T-helper 2 cell treated with Interferon-gamma antibody and Interleukin-4, amounts not matched to agents 5 μg/mL and 100 μg/mL, for 36 hours (primary cell): Measurements from ENCODE around the gene B3GALNT1.

Experiments
- DNase-seq: peaks from one replicate; pipeline ENCODE4 v3.0.0; 2021; ENCODE audit warnings: low spot score
- H3K27ac Mint-ChIP-seq: one replicate; pipeline ENCODE4 v1.8.0; 2021; ENCODE audit warnings: mild to moderate bottlenecking, mixed read lengths
- H3K27me3 Mint-ChIP-seq: one replicate; pipeline ENCODE4 v1.8.0; 2021; ENCODE audit warnings: low read depth, mixed read lengths
- H3K36me3 Mint-ChIP-seq: one replicate; pipeline ENCODE4 v1.8.0; 2021; ENCODE audit warnings: low read depth, mixed read lengths
- H3K4me1 Mint-ChIP-seq: one replicate; pipeline ENCODE4 v1.8.0; 2021; ENCODE audit warnings: low read depth, mixed read lengths
- H3K4me3 Mint-ChIP-seq: one replicate; pipeline ENCODE4 v1.8.0; 2022; ENCODE audit warnings: mild to moderate bottlenecking, moderate library complexity, mixed read lengths
- H3K9me3 Mint-ChIP-seq: one replicate; pipeline ENCODE4 v1.8.0; 2021; ENCODE audit warnings: mixed read lengths

Gene B3GALNT1, protein sequence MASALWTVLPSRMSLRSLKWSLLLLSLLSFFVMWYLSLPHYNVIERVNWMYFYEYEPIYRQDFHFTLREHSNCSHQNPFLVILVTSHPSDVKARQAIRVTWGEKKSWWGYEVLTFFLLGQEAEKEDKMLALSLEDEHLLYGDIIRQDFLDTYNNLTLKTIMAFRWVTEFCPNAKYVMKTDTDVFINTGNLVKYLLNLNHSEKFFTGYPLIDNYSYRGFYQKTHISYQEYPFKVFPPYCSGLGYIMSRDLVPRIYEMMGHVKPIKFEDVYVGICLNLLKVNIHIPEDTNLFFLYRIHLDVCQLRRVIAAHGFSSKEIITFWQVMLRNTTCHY

GRCh38 chr3:161104561-161105551 is at the start of gene B3GALNT1:
Gene B3GALNT1, minus strand, starts transcription at chr3:161105349. Its CDS starts 18,595 bp downstream, at chr3:161086754.
- H3K9me3 Mint-ChIP-seq: no peaks in the 10 kb centered on the region
- DNase-seq: no peak
- no peaks in the 10 kb centered on the region for H3K36me3 Mint-ChIP-seq
- no peak within 1 kb of the TSS for H3K27ac Mint-ChIP-seq
- H3K4me1 Mint-ChIP-seq: peaks cover 21% of the 10 kb centered on the region
- H3K27me3 Mint-ChIP-seq: peaks cover 50% of the 10 kb centered on the region
- peak within 1 kb of the TSS; percentile 73 for H3K4me3 Mint-ChIP-seq

DNA sequence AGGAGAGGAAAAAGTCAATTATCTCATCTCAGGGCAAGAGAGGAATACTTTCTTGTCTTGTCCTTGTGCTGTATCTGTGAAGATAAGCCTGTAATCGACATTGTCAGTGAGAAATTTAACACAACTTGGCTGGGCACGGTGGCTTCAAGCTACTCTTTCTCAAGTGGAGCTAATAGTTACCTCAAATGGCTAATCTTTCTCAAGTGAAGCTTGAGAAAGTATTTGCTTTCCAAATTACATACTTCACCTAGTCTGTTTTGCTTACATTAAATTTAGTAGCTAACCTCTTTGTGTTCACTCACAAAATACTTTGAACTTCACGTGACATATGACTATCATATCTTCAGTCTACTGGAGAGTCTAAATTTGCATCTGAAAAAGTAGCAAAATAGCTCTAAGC is 48.3 kb upstream of the B3GALNT1 start:
- Mint-ChIP-seq H3K27ac (no peak overlapping the region), H3K36me3 (no peaks in the 10 kb centered on the region), H3K9me3 (no peaks in the 10 kb centered on the region), H3K4me3 (no peak overlapping the region), H3K4me1 (no peaks in the 10 kb centered on the region), H3K27me3 (peaks cover 15% of the 10 kb centered on the region)
- DNase-seq: no peak

DNA sequence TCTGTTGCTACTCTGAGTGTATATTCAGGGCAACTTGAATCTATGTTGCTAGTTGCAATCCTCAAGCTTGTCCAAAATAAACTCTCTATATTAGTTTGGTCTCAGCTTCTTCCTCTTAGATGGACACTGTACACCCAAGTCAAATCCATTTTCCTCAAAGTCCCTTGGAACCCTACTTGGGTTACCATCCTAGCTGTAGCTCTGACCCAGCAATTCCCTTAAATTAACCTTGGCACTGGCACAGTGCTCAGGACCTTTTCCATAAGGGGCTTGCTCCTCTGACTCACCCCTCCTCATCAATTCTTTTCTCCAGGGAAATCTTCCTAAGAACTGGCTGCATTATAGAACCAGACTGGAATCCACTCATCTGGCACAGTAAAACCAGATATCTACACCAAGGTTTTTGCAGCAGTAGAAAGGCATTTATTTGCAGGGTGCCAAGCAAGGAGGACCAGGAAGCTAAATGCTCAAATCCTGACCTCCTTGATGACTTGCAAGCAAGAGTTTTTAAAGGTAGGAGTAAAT is 44.9 kb upstream of the B3GALNT1 start:
- H3K36me3 Mint-ChIP-seq: no peaks in the 10 kb centered on the region
- H3K4me3 Mint-ChIP-seq: no peak overlapping the region
- H3K27ac Mint-ChIP-seq: no peak overlapping the region
- DNase-seq: no peak
- peaks cover 15% of the 10 kb centered on the region for H3K27me3 Mint-ChIP-seq
- H3K9me3 Mint-ChIP-seq: no peaks in the 10 kb centered on the region
- no peaks in the 10 kb centered on the region for H3K4me1 Mint-ChIP-seq

DNA sequence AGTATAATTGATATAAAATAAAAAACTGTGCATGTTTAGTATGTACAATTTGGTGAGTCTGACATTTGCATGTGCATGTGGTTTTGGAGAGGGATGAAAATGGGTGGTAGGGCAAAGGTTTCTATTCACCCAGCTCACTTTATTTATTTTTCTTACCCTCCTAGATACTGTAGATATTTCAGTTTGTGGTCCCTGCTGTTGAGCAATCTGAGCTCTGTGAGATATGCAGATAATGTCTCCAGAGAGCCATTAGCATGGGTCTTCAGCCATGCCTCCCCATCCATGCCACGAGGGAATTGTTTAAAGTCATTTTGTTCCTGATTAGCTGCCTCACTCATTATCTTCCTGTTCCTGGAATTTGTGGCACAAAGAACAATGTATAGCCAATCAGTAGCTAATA is 44.4 kb upstream of the B3GALNT1 start:
- Mint-ChIP-seq H3K36me3 (no peaks in the 10 kb centered on the region), H3K27me3 (peaks cover 15% of the 10 kb centered on the region), H3K9me3 (no peaks in the 10 kb centered on the region), H3K4me3 (no peak overlapping the region), H3K4me1 (no peaks in the 10 kb centered on the region), H3K27ac (no peak overlapping the region)
- no peak for DNase-seq

DNA sequence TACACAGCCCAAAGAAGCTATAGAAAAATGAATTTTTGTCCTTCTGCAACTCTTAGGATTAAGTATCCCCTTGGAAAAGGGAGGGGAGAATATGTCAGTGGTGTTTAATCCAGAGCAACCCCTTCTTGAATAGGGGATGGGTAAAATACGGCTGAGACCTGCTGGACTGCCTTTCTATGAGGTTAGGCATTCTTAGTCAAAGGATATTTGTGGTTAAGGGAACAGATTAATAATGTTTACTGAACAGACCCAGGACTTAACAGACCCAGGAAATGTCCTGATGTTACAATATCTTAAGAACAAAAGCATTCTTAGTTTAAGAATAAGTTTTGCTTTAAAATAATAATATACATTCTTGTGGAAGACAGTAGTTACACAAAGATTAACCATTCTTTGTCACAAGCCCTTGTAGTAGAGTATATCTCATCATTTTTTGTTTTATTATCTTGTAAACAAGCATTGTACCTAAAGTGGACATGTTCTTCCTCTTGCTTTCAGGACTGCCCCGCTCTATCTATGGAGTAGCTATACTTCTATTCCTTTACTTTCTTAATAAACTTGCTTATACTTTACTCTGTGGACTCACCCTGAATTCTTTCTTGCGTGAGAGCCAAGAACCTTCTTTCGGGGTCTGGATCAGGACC is 43.8 kb upstream of the B3GALNT1 start:
- H3K36me3 Mint-ChIP-seq: no peaks in the 10 kb centered on the region
- no peak overlapping the region for H3K27ac Mint-ChIP-seq
- H3K9me3 Mint-ChIP-seq: no peaks in the 10 kb centered on the region
- H3K4me3 Mint-ChIP-seq: no peak overlapping the region
- no peaks in the 10 kb centered on the region for H3K4me1 Mint-ChIP-seq
- H3K27me3 Mint-ChIP-seq: peaks cover 15% of the 10 kb centered on the region
- DNase-seq: no peak

GRCh38 chr3:161142486-161142885 is 37.3 kb upstream of the B3GALNT1 start:
- DNase-seq: no peak
- Mint-ChIP-seq H3K9me3 (no peaks in the 10 kb centered on the region), H3K4me1 (no peaks in the 10 kb centered on the region), H3K4me3 (no peak overlapping the region), H3K36me3 (no peaks in the 10 kb centered on the region), H3K27me3 (no peaks in the 10 kb centered on the region), H3K27ac (no peak overlapping the region)

GRCh38 chr3:161139686-161140085 is 34.5 kb upstream of the B3GALNT1 start:
- Mint-ChIP-seq H3K27me3 (no peaks in the 10 kb centered on the region), H3K4me1 (no peaks in the 10 kb centered on the region), H3K36me3 (no peaks in the 10 kb centered on the region), H3K27ac (no peak overlapping the region), H3K9me3 (no peaks in the 10 kb centered on the region), H3K4me3 (no peak overlapping the region)
- no peak for DNase-seq

DNA sequence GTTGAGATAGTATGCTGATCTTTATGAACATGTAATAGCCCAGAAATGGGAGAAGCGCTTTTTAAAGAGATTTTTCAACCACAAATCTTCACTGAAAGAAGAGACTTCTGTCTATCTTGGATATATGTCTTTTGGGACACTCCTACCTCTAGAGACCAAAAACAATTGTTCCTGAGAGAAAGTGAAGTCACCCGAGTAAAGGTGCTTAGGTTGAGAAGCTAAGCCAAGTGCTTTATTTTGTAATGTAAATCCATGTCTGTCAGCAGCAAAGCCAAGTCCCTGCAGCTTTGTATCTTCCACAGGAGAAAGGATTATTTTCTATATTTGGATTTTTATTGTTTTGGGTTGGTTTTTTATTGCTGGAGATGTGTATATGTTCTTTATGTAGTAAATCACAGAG is 32.1 kb upstream of the B3GALNT1 start:
- Mint-ChIP-seq H3K27ac (no peak overlapping the region), H3K36me3 (no peaks in the 10 kb centered on the region), H3K27me3 (no peaks in the 10 kb centered on the region), H3K4me3 (no peak overlapping the region), H3K4me1 (no peaks in the 10 kb centered on the region), H3K9me3 (no peaks in the 10 kb centered on the region)
- DNase-seq: no peak

DNA sequence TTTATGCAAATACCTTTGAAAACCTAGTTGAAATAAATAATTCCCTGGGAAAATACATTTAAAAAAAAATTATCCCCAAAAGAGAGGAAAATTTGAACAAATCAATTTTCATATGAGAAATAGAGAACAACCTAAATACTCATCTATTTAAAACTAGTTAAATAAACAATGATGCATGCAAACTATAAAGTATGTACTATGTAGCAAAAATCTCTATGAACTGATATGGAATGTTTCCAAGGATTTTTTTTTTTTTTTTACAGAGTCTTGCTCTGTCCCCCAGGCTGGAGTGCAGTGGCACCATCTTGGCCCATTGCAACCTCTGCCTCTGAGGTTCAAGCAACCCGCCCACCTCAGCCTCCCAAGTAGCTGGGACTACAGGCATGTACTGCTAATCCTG is 27.2 kb upstream of the B3GALNT1 start:
- Mint-ChIP-seq H3K4me1 (no peaks in the 10 kb centered on the region), H3K4me3 (no peak overlapping the region), H3K27ac (no peak overlapping the region), H3K9me3 (no peaks in the 10 kb centered on the region), H3K36me3 (no peaks in the 10 kb centered on the region), H3K27me3 (no peaks in the 10 kb centered on the region)
- DNase-seq: no peak

DNA sequence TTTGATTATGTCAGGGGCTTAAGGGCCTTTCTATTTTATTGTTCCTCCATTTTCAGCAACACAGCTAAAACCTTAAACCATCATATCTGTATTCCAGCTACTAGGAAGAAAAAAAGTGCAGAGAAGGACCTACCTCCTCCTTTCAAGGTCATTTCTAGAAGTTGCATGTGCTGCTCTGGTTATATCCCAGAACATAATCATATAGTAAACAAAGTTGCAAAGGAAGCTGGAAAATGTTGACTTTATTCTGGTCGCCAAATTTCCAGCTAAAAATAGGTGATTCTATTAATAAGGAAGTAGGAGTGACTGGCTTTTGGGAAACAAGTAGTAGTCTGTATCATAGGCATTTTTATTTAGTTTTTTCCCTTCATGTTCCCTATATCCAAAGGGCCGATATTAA is 21.3 kb upstream of the B3GALNT1 start:
- DNase-seq: no peak
- Mint-ChIP-seq H3K36me3 (no peaks in the 10 kb centered on the region), H3K4me1 (no peaks in the 10 kb centered on the region), H3K9me3 (peaks cover 9% of the 10 kb centered on the region), H3K27me3 (no peaks in the 10 kb centered on the region), H3K27ac (no peak overlapping the region), H3K4me3 (no peak overlapping the region)

- no peaks in the 10 kb centered on the region for H3K36me3 Mint-ChIP-seq
Measured at GRCh38 chr3:161117646-161118045, 12.5 kb upstream of the B3GALNT1 start.

GRCh38 chr3:161108840-161109239 is 3.7 kb upstream of the B3GALNT1 start:
- Mint-ChIP-seq H3K4me3 (no peak overlapping the region), H3K4me1 (peaks cover 21% of the 10 kb centered on the region), H3K36me3 (no peaks in the 10 kb centered on the region), H3K27ac (no peak overlapping the region), H3K9me3 (no peaks in the 10 kb centered on the region), H3K27me3 (peaks cover 36% of the 10 kb centered on the region)
- no peak for DNase-seq

More at GRCh38 chr3:161117646-161118045, 12.5 kb upstream of the B3GALNT1 start:
- DNase-seq: no peak
- H3K9me3 Mint-ChIP-seq: peaks cover 28% of the 10 kb centered on the region
- H3K4me1 Mint-ChIP-seq: no peaks in the 10 kb centered on the region
- no peak overlapping the region for H3K4me3 Mint-ChIP-seq
- H3K27me3 Mint-ChIP-seq: peaks cover 4% of the 10 kb centered on the region
- no peak overlapping the region for H3K27ac Mint-ChIP-seq

- DNase-seq: no peak
- H3K9me3 Mint-ChIP-seq: no peaks in the 10 kb centered on the region
- no peak overlapping the region for H3K27ac Mint-ChIP-seq
- no peaks in the 10 kb centered on the region for H3K36me3 Mint-ChIP-seq
- H3K27me3 Mint-ChIP-seq: peaks cover 48% of the 10 kb centered on the region
- no peak overlapping the region for H3K4me3 Mint-ChIP-seq
- H3K4me1 Mint-ChIP-seq: peaks cover 21% of the 10 kb centered on the region
Measured at GRCh38 chr3:161107311-161107710, 2.2 kb upstream of the B3GALNT1 start.
